ENCODE measurements around the gene NOM1. TPM values are rescaled to one million over a fixed set of nuclear protein-coding genes. Genes with fewer than 3 reads are reported as not detected.

NOM1 gene
- total RNA-seq, 1 donor from 2014 or later = 19.7 TPM

DNA sequence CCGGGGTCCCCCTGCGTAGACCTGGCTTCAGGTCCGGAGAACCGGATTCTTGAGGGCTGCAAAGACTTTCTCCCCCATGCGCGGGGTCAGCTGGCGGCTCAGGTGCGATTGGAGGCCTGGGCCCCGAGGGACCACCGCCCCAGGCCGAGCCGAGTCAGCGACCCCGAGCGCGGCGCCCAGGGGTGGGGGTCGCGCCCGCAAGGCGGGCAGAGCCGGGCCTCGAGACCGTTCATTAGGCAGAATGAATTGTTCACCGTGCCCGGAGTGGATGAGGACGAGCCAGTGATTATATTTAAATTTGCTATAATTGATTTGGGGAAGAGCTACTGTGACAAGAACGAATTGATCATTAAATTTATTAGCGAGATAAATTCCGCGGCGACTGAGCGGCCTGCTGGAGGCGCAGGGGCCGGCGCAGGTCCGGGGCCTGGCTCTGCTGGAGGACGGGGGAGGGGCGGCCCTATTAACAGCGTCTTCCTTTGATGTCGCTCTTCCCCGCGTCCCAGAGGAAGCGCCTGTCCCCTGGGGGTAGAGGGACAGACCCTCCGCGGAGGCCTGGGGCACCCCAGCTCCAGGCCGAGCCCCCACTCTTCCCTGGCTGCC is 53.4 kb downstream of the NOM1 start:
- Histone ChIP-seq H3K4me3 (ENCODE audit: insufficient read depth, low read depth, low read length) (no peak overlapping the region), H3K36me3 (ENCODE audit: insufficient read depth, low read length) (no peaks in the 10 kb centered on the region), H3K4me2 (ENCODE audit: low read length) (no peak overlapping the region), H3K9me3 (ENCODE audit: insufficient read depth, low read depth, low read length) (no peaks in the 10 kb centered on the region), H4K20me1 (ENCODE audit: insufficient read depth, low read length) (peaks cover 10% of the 10 kb centered on the region), H3K9ac (ENCODE audit: low read length) (no peak overlapping the region), H3K4me1 (ENCODE audit: insufficient read depth, low read length) (no peaks in the 10 kb centered on the region), H3K27ac (ENCODE audit: low read depth, low read length) (no peak overlapping the region), H3K79me2 (ENCODE audit: insufficient read depth, low read length) (no peaks in the 10 kb centered on the region), H3K27me3 (ENCODE audit: insufficient read depth, low read length) (peaks cover 87% of the 10 kb centered on the region), H2AFZ (ENCODE audit: low read depth, low read length) (no peak overlapping the region)
- peaks cover 70% of the 10 kb centered on the region for H3K27me3 Mint-ChIP-seq (ENCODE audit: low read depth, unreplicated experiment)
- no peak for TF ChIP-seq CTCF (IDR thresholded peaks at IDR 0.05; ENCODE audit: insufficient read depth, low read depth, low read length)
- peak; percentile 50 for TF ChIP-seq EZH2 (IDR thresholded peaks at IDR 0.05; ENCODE audit: insufficient read depth, low read length)
- FAIRE-seq (no peak), DNase-seq (ENCODE audit: low read depth) (no peak)
- H3K4me3 Mint-ChIP-seq (ENCODE audit: unreplicated experiment) = no peak overlapping the region
- H3K27ac Mint-ChIP-seq (ENCODE audit: unreplicated experiment) = no peak overlapping the region
- no peaks in the 10 kb centered on the region for H3K4me1 Mint-ChIP-seq (ENCODE audit: low read depth, unreplicated experiment)
- H3K36me3 Mint-ChIP-seq (ENCODE audit: low read depth, unreplicated experiment) = peaks cover 2% of the 10 kb centered on the region
- H3K9me3 Mint-ChIP-seq (ENCODE audit: unreplicated experiment) = peaks cover 15% of the 10 kb centered on the region

GRCh38 chr7:157003445-157003755 is 53.9 kb downstream of the NOM1 start:
- TF ChIP-seq EZH2 (IDR thresholded peaks at IDR 0.05; ENCODE audit: insufficient read depth, low read length) (no peak), CTCF (IDR thresholded peaks at IDR 0.05; ENCODE audit: insufficient read depth, low read depth, low read length) (no peak)
- no peaks in the 10 kb centered on the region for H3K79me2 ChIP-seq (ENCODE audit: insufficient read depth, low read length)
- H3K4me1 Mint-ChIP-seq (ENCODE audit: low read depth, unreplicated experiment) = no peaks in the 10 kb centered on the region
- H3K4me3 ChIP-seq (ENCODE audit: insufficient read depth, low read depth, low read length) = no peak overlapping the region
- H3K36me3 Mint-ChIP-seq (ENCODE audit: low read depth, unreplicated experiment) = peaks cover 2% of the 10 kb centered on the region
- H3K27me3 Mint-ChIP-seq (ENCODE audit: low read depth, unreplicated experiment) = peaks cover 70% of the 10 kb centered on the region
- H3K4me2 ChIP-seq (ENCODE audit: low read length) = no peak overlapping the region
- H4K20me1 ChIP-seq (ENCODE audit: insufficient read depth, low read length) = peaks cover 12% of the 10 kb centered on the region
- no peaks in the 10 kb centered on the region for H3K36me3 ChIP-seq (ENCODE audit: insufficient read depth, low read length)
- peaks cover 87% of the 10 kb centered on the region for H3K27me3 ChIP-seq (ENCODE audit: insufficient read depth, low read length)
- no peak overlapping the region for H3K4me3 Mint-ChIP-seq (ENCODE audit: unreplicated experiment)
- H2AFZ ChIP-seq (ENCODE audit: low read depth, low read length) = no peak overlapping the region
- no peak for FAIRE-seq
- H3K9ac ChIP-seq (ENCODE audit: low read length) = no peak overlapping the region
- no peak overlapping the region for H3K27ac ChIP-seq (ENCODE audit: low read depth, low read length)
- DNase-seq (ENCODE audit: low read depth) = no peak
- no peaks in the 10 kb centered on the region for H3K4me1 ChIP-seq (ENCODE audit: insufficient read depth, low read length)
- H3K9me3 ChIP-seq (ENCODE audit: insufficient read depth, low read depth, low read length) = no peaks in the 10 kb centered on the region
- peaks cover 15% of the 10 kb centered on the region for H3K9me3 Mint-ChIP-seq (ENCODE audit: unreplicated experiment)
- no peak overlapping the region for H3K27ac Mint-ChIP-seq (ENCODE audit: unreplicated experiment)

DNA sequence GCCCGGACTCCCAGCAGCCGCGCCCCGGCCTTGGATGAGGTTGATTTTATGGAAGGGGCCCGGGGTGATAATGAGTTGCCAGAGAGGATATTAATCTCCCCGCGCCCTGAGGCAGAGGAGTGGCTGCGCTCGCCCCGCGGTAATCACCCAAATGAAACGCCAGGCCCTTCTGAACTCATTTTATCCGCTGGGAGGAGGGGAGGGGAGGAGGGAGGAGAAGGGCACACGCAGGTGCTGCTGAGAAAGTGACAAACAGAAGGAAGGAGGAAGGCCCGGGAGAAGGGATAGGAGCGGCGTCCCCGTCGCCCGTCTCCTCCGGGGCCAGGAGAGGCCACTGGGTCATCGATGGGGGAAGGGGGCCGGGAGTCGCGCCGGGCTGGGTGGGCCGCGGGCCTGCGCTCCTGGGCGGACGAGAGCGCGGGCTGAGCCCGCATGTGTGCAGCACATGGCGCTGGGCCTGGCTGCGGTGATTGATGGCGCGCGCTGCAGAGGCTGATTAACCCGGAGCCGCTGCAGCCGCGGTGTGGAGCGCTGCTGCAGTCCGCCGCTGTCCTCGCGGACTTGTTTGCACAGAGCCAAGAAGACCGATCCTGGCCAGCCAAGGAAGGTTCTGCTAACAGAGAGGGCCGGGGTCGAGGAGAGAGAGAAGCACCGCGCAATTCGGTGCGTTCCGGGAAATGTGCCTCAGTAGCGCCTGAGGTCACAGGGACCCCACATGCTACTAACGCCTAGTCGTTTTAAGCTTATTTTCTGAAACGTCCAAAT is 54.4 kb downstream of the NOM1 start:
- FAIRE-seq (no peak), DNase-seq (ENCODE audit: low read depth) (peak; percentile 17)
- Histone ChIP-seq H2AFZ (ENCODE audit: low read depth, low read length) (no peak overlapping the region), H3K4me1 (ENCODE audit: insufficient read depth, low read length) (no peaks in the 10 kb centered on the region), H3K27me3 (ENCODE audit: insufficient read depth, low read length) (peaks cover 86% of the 10 kb centered on the region), H3K9ac (ENCODE audit: low read length) (no peak overlapping the region), H3K27ac (ENCODE audit: low read depth, low read length) (no peak overlapping the region), H4K20me1 (ENCODE audit: insufficient read depth, low read length) (peaks cover 12% of the 10 kb centered on the region), H3K4me3 (ENCODE audit: insufficient read depth, low read depth, low read length) (no peak overlapping the region), H3K79me2 (ENCODE audit: insufficient read depth, low read length) (no peaks in the 10 kb centered on the region), H3K36me3 (ENCODE audit: insufficient read depth, low read length) (no peaks in the 10 kb centered on the region), H3K9me3 (ENCODE audit: insufficient read depth, low read depth, low read length) (no peaks in the 10 kb centered on the region), H3K4me2 (ENCODE audit: low read length) (no peak overlapping the region)
- Mint-ChIP-seq H3K4me1 (ENCODE audit: low read depth, unreplicated experiment) (no peaks in the 10 kb centered on the region), H3K27ac (ENCODE audit: unreplicated experiment) (no peak overlapping the region), H3K27me3 (ENCODE audit: low read depth, unreplicated experiment) (peaks cover 66% of the 10 kb centered on the region), H3K9me3 (ENCODE audit: unreplicated experiment) (peaks cover 15% of the 10 kb centered on the region), H3K4me3 (ENCODE audit: unreplicated experiment) (no peak overlapping the region), H3K36me3 (ENCODE audit: low read depth, unreplicated experiment) (peaks cover 2% of the 10 kb centered on the region)
- TF ChIP-seq CTCF (IDR thresholded peaks at IDR 0.05; ENCODE audit: insufficient read depth, low read depth, low read length) = no peak
- peak; percentile 88 for TF ChIP-seq EZH2 (IDR thresholded peaks at IDR 0.05; ENCODE audit: insufficient read depth, low read length)

Measured in astrocyte (in vitro differentiated cells and primary cell).